ENCODE measurements around the gene MARK2. TPM values are rescaled to one million over a fixed set of nuclear protein-coding genes. Genes with fewer than 3 reads are reported as not detected.

The MARK2 gene
- total RNA-seq, 5 donors from 2014 or later (not counting 1 experiment from before 2014, with no cell fraction given) = 57.4 to 67.2 (median 64.0) TPM

- peaks cover 29% of the 10 kb centered on the region for H3K36me3 Mint-ChIP-seq
- CTCF ChIA-PET = interaction anchor here in 1 of 2 donors (0.6 to 1.0 kb wide), 2 partner anchors 71 to 146 kb away, joined by 3 to 4 read pairs; no protein-coding TSS in a partner anchor
- no peak overlapping the region for H3K4me3 ChIP-seq (ENCODE audit: control insufficient read depth in 1 of 2, extremely low read depth in 1 of 2, low read length in 1 of 2)
- no peaks in the 10 kb centered on the region for H3K9me3 ChIP-seq
- H3K27me3 ChIP-seq (replicated peaks in 1 of 2; ENCODE audit: control insufficient read depth in 2 of 2, extremely low read depth in 1 of 2, insufficient read depth in 2 of 2, low read length in 1 of 2) = peaks cover 0 to 2% of the 10 kb centered on the region in 2 experiments
- peaks cover 25 to 53% of the 10 kb centered on the region in 2 donors for H3K36me3 ChIP-seq (ENCODE audit: control insufficient read depth in 2 of 2, extremely low read depth in 1 of 2, insufficient read depth in 1 of 2, low read length in 1 of 2)
- DNase-seq (no peak), ATAC-seq (replicated peaks in 1 of 4) (no peak)
- H3K4me3 Mint-ChIP-seq = no peak overlapping the region
- no peak overlapping the region for H3K27ac Mint-ChIP-seq
- no peaks in the 10 kb centered on the region for H3K27me3 Mint-ChIP-seq
- WGBS (ENCODE audit: insufficient coverage) = 93% methylated on average over 24 of the region's 46 CpGs
- POLR2A ChIA-PET = no interaction called here
- H3K4me1 ChIP-seq (ENCODE audit: control insufficient read depth in 1 of 2, extremely low read depth in 1 of 2, insufficient read depth in 2 of 2, low read length in 2 of 2) = peaks cover 0 to 2% of the 10 kb centered on the region in 2 experiments
- H3K27ac ChIP-seq (ENCODE audit: low read length) = no peak overlapping the region
- no peaks in the 10 kb centered on the region for H3K9me3 Mint-ChIP-seq
- peaks cover under 1 to 4% (median 2%) of the 10 kb centered on the region in 3 donors for H3K4me1 Mint-ChIP-seq
Observed at GRCh38 chr11:63908631-63909401, 69.9 kb downstream of the MARK2 start.

- H3K27me3 Mint-ChIP-seq = no peaks in the 10 kb centered on the region
- ChIA-PET CTCF (interaction anchor here in 1 of 2 donors (0.6 kb wide), 1 partner anchor 145 kb away, joined by 3 read pairs; no protein-coding TSS in a partner anchor), POLR2A (no interaction called here)
- Histone ChIP-seq H3K27me3 (replicated peaks in 1 of 2; ENCODE audit: control insufficient read depth in 2 of 2, extremely low read depth in 1 of 2, insufficient read depth in 2 of 2, low read length in 1 of 2) (peaks cover 0 to 9% of the 10 kb centered on the region in 2 experiments), H3K4me3 (ENCODE audit: control insufficient read depth in 1 of 2, extremely low read depth in 1 of 2, low read length in 1 of 2) (no peak overlapping the region), H3K27ac (ENCODE audit: low read length) (no peak overlapping the region), H3K36me3 (ENCODE audit: control insufficient read depth in 2 of 2, extremely low read depth in 1 of 2, insufficient read depth in 1 of 2, low read length in 1 of 2) (peaks cover 18 to 42% of the 10 kb centered on the region in 2 donors), H3K9me3 (no peaks in the 10 kb centered on the region), H3K4me1 (ENCODE audit: control insufficient read depth in 1 of 2, extremely low read depth in 1 of 2, insufficient read depth in 2 of 2, low read length in 2 of 2) (peaks cover 0 to 2% of the 10 kb centered on the region in 2 experiments)
- H3K9me3 Mint-ChIP-seq = no peaks in the 10 kb centered on the region
- H3K4me3 Mint-ChIP-seq = no peak overlapping the region
- H3K27ac Mint-ChIP-seq = no peak overlapping the region
- peaks cover 18% of the 10 kb centered on the region for H3K36me3 Mint-ChIP-seq
- no peak for DNase-seq
- 100% methylated on average over 2 of the region's 24 CpGs for WGBS (ENCODE audit: insufficient coverage)
- peaks cover under 1 to 6% (median 2%) of the 10 kb centered on the region in 3 donors for H3K4me1 Mint-ChIP-seq
- no peak for ATAC-seq (replicated peaks in 1 of 4)
Observed at GRCh38 chr11:63909591-63910506, 70.9 kb downstream of the MARK2 start.

GRCh38 chr11:63910675-63911074, 71.8 kb downstream of the MARK2 start:
- no peak overlapping the region for H3K4me3 Mint-ChIP-seq
- 90% methylated on average over 2 of the region's 9 CpGs for WGBS (ENCODE audit: insufficient coverage)
- H3K4me3 ChIP-seq (ENCODE audit: control insufficient read depth in 1 of 2, extremely low read depth in 1 of 2, low read length in 1 of 2) = no peak overlapping the region
- DNase-seq (no peak), ATAC-seq (replicated peaks in 1 of 4) (no peak)
- no peaks in the 10 kb centered on the region for H3K27me3 Mint-ChIP-seq
- H3K36me3 Mint-ChIP-seq = peaks cover 12% of the 10 kb centered on the region
- H3K27ac Mint-ChIP-seq = no peak overlapping the region
- peaks cover 2 to 10% of the 10 kb centered on the region in 2 experiments for H3K4me1 ChIP-seq (ENCODE audit: control insufficient read depth in 1 of 2, extremely low read depth in 1 of 2, insufficient read depth in 2 of 2, low read length in 2 of 2)
- peaks cover 0 to 15% of the 10 kb centered on the region in 2 experiments for H3K27me3 ChIP-seq (replicated peaks in 1 of 2; ENCODE audit: control insufficient read depth in 2 of 2, extremely low read depth in 1 of 2, insufficient read depth in 2 of 2, low read length in 1 of 2)
- H3K9me3 ChIP-seq = no peaks in the 10 kb centered on the region
- H3K36me3 ChIP-seq (ENCODE audit: control insufficient read depth in 2 of 2, extremely low read depth in 1 of 2, insufficient read depth in 1 of 2, low read length in 1 of 2) = peaks cover 18 to 34% of the 10 kb centered on the region in 2 donors
- CTCF ChIA-PET = interaction anchor here in 1 of 2 donors (1.0 kb wide), 1 partner anchor 74 kb away, joined by 3 read pairs; no protein-coding TSS in a partner anchor
- no peaks in the 10 kb centered on the region for H3K9me3 Mint-ChIP-seq
- POLR2A ChIA-PET = no interaction called here
- no peak overlapping the region for H3K27ac ChIP-seq (ENCODE audit: low read length)
- H3K4me1 Mint-ChIP-seq = peaks cover 4 to 10% (median 4%) of the 10 kb centered on the region in 3 donors

GRCh38 chr11:63911440-63911839, 72.5 kb downstream of the MARK2 start:
- no peak overlapping the region for H3K27ac ChIP-seq (ENCODE audit: low read length)
- H3K4me3 Mint-ChIP-seq = no peak overlapping the region
- DNase-seq (no peak), ATAC-seq (replicated peaks in 1 of 4) (no peak)
- peaks cover 0 to 23% of the 10 kb centered on the region in 2 experiments for H3K27me3 ChIP-seq (replicated peaks in 1 of 2; ENCODE audit: control insufficient read depth in 2 of 2, extremely low read depth in 1 of 2, insufficient read depth in 2 of 2, low read length in 1 of 2)
- H3K9me3 Mint-ChIP-seq = no peaks in the 10 kb centered on the region
- CTCF ChIA-PET = interaction anchor here in 1 of 2 donors (1.0 kb wide), 1 partner anchor 74 kb away, joined by 3 read pairs; no protein-coding TSS in a partner anchor
- peaks cover 4 to 10% (median 6%) of the 10 kb centered on the region in 3 donors for H3K4me1 Mint-ChIP-seq
- H3K27ac Mint-ChIP-seq = no peak overlapping the region
- 98% methylated on average over 8 of the region's 8 CpGs for WGBS (ENCODE audit: insufficient coverage)
- H3K36me3 ChIP-seq (ENCODE audit: control insufficient read depth in 2 of 2, extremely low read depth in 1 of 2, insufficient read depth in 1 of 2, low read length in 1 of 2) = peaks cover 18 to 27% of the 10 kb centered on the region in 2 donors
- H3K4me3 ChIP-seq (ENCODE audit: control insufficient read depth in 1 of 2, extremely low read depth in 1 of 2, low read length in 1 of 2) = no peak overlapping the region
- peaks cover 6 to 15% of the 10 kb centered on the region in 2 experiments for H3K4me1 ChIP-seq (ENCODE audit: control insufficient read depth in 1 of 2, extremely low read depth in 1 of 2, insufficient read depth in 2 of 2, low read length in 2 of 2)
- H3K9me3 ChIP-seq = no peaks in the 10 kb centered on the region
- peaks cover 7% of the 10 kb centered on the region for H3K36me3 Mint-ChIP-seq
- H3K27me3 Mint-ChIP-seq = no peaks in the 10 kb centered on the region
- POLR2A ChIA-PET = no interaction called here

- POLR2A ChIA-PET = no interaction called here
Observed at GRCh38 chr11:63911876-63912275, 73.0 kb downstream of the MARK2 start.

GRCh38 chr11:63912678-63913077, 73.8 kb downstream of the MARK2 start:
- H3K27me3 ChIP-seq (replicated peaks in 1 of 2; ENCODE audit: control insufficient read depth in 2 of 2, extremely low read depth in 1 of 2, insufficient read depth in 2 of 2, low read length in 1 of 2) = peaks cover 0 to 26% of the 10 kb centered on the region in 2 experiments
- no peaks in the 10 kb centered on the region for H3K27me3 Mint-ChIP-seq
- H3K27ac Mint-ChIP-seq = no peak overlapping the region
- H3K36me3 ChIP-seq (ENCODE audit: control insufficient read depth in 2 of 2, extremely low read depth in 1 of 2, insufficient read depth in 1 of 2, low read length in 1 of 2) = peaks cover 16 to 17% of the 10 kb centered on the region in 2 donors
- 87% methylated on average over 6 of the region's 7 CpGs for WGBS (ENCODE audit: insufficient coverage)
- no peak for ATAC-seq (replicated peaks in 1 of 4)
- peaks cover 9 to 26% of the 10 kb centered on the region in 2 experiments for H3K4me1 ChIP-seq (ENCODE audit: control insufficient read depth in 1 of 2, extremely low read depth in 1 of 2, insufficient read depth in 2 of 2, low read length in 2 of 2)
- ChIA-PET POLR2A (no interaction called here), CTCF (no interaction called here)
- no peaks in the 10 kb centered on the region for H3K9me3 Mint-ChIP-seq
- no peak for DNase-seq
- no peaks in the 10 kb centered on the region for H3K9me3 ChIP-seq
- peaks cover 5% of the 10 kb centered on the region for H3K36me3 Mint-ChIP-seq
- H3K4me3 Mint-ChIP-seq = no peak overlapping the region
- H3K27ac ChIP-seq (ENCODE audit: low read length) = no peak overlapping the region
- H3K4me3 ChIP-seq (ENCODE audit: control insufficient read depth in 1 of 2, extremely low read depth in 1 of 2, low read length in 1 of 2) = no peak overlapping the region
- peaks cover 7 to 13% (median 8%) of the 10 kb centered on the region in 3 donors for H3K4me1 Mint-ChIP-seq

More at GRCh38 chr11:63911876-63912275, 73.0 kb downstream of the MARK2 start:
- DNase-seq = no peak
- Histone ChIP-seq H3K27me3 (replicated peaks in 1 of 2; ENCODE audit: control insufficient read depth in 2 of 2, extremely low read depth in 1 of 2, insufficient read depth in 2 of 2, low read length in 1 of 2) (peaks cover 0 to 23% of the 10 kb centered on the region in 2 experiments), H3K4me3 (ENCODE audit: control insufficient read depth in 1 of 2, extremely low read depth in 1 of 2, low read length in 1 of 2) (no peak overlapping the region), H3K27ac (ENCODE audit: low read length) (no peak overlapping the region), H3K9me3 (no peaks in the 10 kb centered on the region), H3K4me1 (ENCODE audit: control insufficient read depth in 1 of 2, extremely low read depth in 1 of 2, insufficient read depth in 2 of 2, low read length in 2 of 2) (peaks cover 6 to 18% of the 10 kb centered on the region in 2 experiments), H3K36me3 (ENCODE audit: control insufficient read depth in 2 of 2, extremely low read depth in 1 of 2, insufficient read depth in 1 of 2, low read length in 1 of 2) (peaks cover 18 to 24% of the 10 kb centered on the region in 2 donors)
- ATAC-seq (replicated peaks in 1 of 4) = no peak
- 90% methylated on average over 7 of the region's 22 CpGs for WGBS (ENCODE audit: insufficient coverage)
- CTCF ChIA-PET = no interaction called here
- Mint-ChIP-seq H3K36me3 (peaks cover 5% of the 10 kb centered on the region), H3K4me1 (peaks cover 4 to 9% (median 5%) of the 10 kb centered on the region in 3 donors), H3K4me3 (no peak overlapping the region), H3K27ac (no peak overlapping the region), H3K27me3 (no peaks in the 10 kb centered on the region), H3K9me3 (no peaks in the 10 kb centered on the region)
